GM12878 (cell line): ENCODE data around the gene CCNL1.

ENCODE experiments used
- POLR2AphosphoS5 ChIP-seq: IDR thresholded peaks from 2 replicates; pipeline ENCODE4 v1.6.1; 2011; ENCODE audit warnings: mild to moderate bottlenecking, low read length, inconsistent platforms
- TARDBP ChIP-seq: IDR thresholded peaks from 2 replicates; pipeline ENCODE4 v1.6.1; 2016; ENCODE audit warnings: borderline replicate concordance
- TCF3 ChIP-seq: IDR thresholded peaks from 2 replicates; pipeline ENCODE4 v1.6.1; 2012; ENCODE audit warnings: low read depth, mild to moderate bottlenecking, low read length, borderline replicate concordance; ENCODE audit not compliant: insufficient read depth

GRCh38 chr3:157099326-157100095, 60.4 kb downstream of the CCNL1 start:
- TF ChIP-seq TCF3 (no peak), TARDBP (no peak), POLR2AphosphoS5 (no peak)
